MCF 10A (cell line): ENCODE data around the gene FBXL19. TPM values are rescaled to one million over a fixed set of nuclear protein-coding genes. Genes with fewer than 3 reads are reported as not detected.
"Not testable (repeated sequence)": the region's sequence is repeated elsewhere in the genome, so short reads cannot be mapped to it uniquely, and the experiment has no call there.

ENCODE experiments used
- BruUV-seq: library from RNA; stranded (reverse); fragments of 400-500 nt; replicated peaks from 2 replicates; lab custom pipeline; 2021; lab: Mats Ljungman, UMichigan
- CTCF ChIA-PET: fragments of 300-600 bp; sonication (Branson Sonifier 250); formaldehyde crosslinking; extraction: SDS; loops from one replicate; lab custom pipeline; 2021; ENCODE audit warnings: antibody characterized with exemption, inconsistent platforms; lab: Yijun Ruan, JAX
- POLR2A ChIA-PET: fragments of 300-600, 350-650 bp; sonication (Branson Sonifier 250); formaldehyde crosslinking; extraction: SDS; loops from one replicate; lab custom pipeline; 2020; ENCODE audit warnings: antibody characterized with exemption, inconsistent platforms; lab: Yijun Ruan, JAX
- DNase-seq: peaks from one replicate; pipeline ENCODE4 v3.0.0-alpha.2; 2018; ENCODE audit not compliant: unreplicated experiment
- H3K27ac Mint-ChIP-seq: one replicate; pipeline ENCODE4 v1.8.0; 2022; ENCODE audit warnings: mild to moderate bottlenecking, low read depth, mixed read lengths; ENCODE audit not compliant: unreplicated experiment
- H3K27me3 Mint-ChIP-seq: one replicate; pipeline ENCODE4 v1.8.0; 2022; ENCODE audit warnings: mixed read lengths; ENCODE audit not compliant: insufficient read depth, unreplicated experiment
- H3K36me3 Mint-ChIP-seq: one replicate; pipeline ENCODE4 v1.8.0; 2022; ENCODE audit warnings: mild to moderate bottlenecking, moderate library complexity, mixed read lengths; ENCODE audit not compliant: insufficient read depth, unreplicated experiment
- H3K4me1 Mint-ChIP-seq: one replicate; pipeline ENCODE4 v1.8.0; 2022; ENCODE audit warnings: mixed read lengths; ENCODE audit not compliant: insufficient read depth, unreplicated experiment
- H3K4me3 Mint-ChIP-seq: one replicate; pipeline ENCODE4 v1.8.0; 2022; ENCODE audit warnings: mild to moderate bottlenecking, moderate library complexity, mixed read lengths; ENCODE audit not compliant: unreplicated experiment
- H3K9me3 Mint-ChIP-seq: one replicate; pipeline ENCODE4 v1.8.0; 2022; ENCODE audit warnings: mixed read lengths; ENCODE audit not compliant: unreplicated experiment
- intact Hi-C: fragments of 100-400 bp; cut with micrococcal nuclease; formaldehyde crosslinking; loops from 2 replicates; pipeline ENCODE4 v1.14.1; 2022
- total RNA-seq: library from RNA; stranded (reverse); gene quantifications from 2 replicates; pipeline ENCODE4 v1.2.3, GENCODE V29; 2022
- TF ChIP-seq, protein P1 (sequence below): fragments of 200-600 bp; IDR thresholded peaks from one replicate; pipeline ENCODE4 v1.8.0; 2022; ENCODE audit warnings: antibody characterized with exemption, mild to moderate bottlenecking; ENCODE audit not compliant: unreplicated experiment

The FBXL19 gene
- total RNA-seq, 1 experiment from 2014 or later, result 18.0 TPM

DNA sequence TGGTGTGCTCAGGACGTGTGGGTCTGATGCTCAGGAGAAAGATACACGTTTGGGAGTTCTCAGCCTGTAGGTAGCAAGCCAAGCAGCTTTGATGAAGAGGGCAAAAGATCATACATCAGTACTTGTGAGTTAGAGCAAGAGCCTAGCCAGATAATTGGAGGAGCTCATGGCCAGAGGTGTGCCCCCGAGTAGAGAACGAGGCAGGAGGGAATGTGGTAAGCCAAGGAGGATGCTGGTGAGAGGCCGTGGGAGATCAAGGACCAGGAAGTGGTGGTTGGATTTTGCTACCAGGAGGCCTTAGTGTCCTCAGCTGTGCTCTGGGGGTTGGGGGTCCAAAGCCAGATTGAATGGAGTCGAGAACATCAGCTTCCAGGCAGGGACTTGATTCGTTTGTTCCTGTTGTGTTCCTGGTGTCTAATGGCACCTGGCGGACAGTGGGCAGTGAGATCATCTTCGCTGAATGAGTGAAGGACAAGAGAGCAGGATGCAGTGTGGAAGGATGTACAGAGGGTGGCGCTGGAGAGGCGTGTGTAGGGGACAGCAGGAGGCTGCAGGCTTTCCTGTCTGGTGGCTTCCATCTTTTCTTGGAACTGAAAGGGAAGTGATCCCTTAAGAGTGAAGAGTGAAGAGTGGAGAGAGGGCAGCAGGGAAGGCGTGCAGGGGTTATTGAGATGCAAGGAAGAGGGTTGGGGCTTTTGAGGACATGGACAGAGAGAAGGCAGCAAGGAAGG, 11.6 kb downstream of the FBXL19 start:
- Mint-ChIP-seq H3K27ac (no peak overlapping the region), H3K4me1 (peaks cover 7% of the 10 kb centered on the region), H3K9me3 (no peaks in the 10 kb centered on the region), H3K27me3 (no peaks in the 10 kb centered on the region), H3K36me3 (peaks cover 59% of the 10 kb centered on the region), H3K4me3 (no peak overlapping the region)
- peak; percentile 45 for DNase-seq
- ChIA-PET POLR2A (interaction anchor here (0.9 to 1.2 kb wide), 2 partner anchors 10 to 14 kb away, joined by 3 to 5 read pairs; partner anchors contain the start of gene ORAI3), CTCF (interaction anchor here (0.6 to 1.3 kb wide), 9 partner anchors 9 to 240 kb away, joined by 3 to 7 read pairs (median 4); no protein-coding TSS in a partner anchor)
- no TSS peak for BruUV-seq
- TF ChIP-seq, protein P1, sequence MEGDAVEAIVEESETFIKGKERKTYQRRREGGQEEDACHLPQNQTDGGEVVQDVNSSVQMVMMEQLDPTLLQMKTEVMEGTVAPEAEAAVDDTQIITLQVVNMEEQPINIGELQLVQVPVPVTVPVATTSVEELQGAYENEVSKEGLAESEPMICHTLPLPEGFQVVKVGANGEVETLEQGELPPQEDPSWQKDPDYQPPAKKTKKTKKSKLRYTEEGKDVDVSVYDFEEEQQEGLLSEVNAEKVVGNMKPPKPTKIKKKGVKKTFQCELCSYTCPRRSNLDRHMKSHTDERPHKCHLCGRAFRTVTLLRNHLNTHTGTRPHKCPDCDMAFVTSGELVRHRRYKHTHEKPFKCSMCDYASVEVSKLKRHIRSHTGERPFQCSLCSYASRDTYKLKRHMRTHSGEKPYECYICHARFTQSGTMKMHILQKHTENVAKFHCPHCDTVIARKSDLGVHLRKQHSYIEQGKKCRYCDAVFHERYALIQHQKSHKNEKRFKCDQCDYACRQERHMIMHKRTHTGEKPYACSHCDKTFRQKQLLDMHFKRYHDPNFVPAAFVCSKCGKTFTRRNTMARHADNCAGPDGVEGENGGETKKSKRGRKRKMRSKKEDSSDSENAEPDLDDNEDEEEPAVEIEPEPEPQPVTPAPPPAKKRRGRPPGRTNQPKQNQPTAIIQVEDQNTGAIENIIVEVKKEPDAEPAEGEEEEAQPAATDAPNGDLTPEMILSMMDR, result peak; percentile 48
- intact Hi-C loops, result no loop called here

DNA sequence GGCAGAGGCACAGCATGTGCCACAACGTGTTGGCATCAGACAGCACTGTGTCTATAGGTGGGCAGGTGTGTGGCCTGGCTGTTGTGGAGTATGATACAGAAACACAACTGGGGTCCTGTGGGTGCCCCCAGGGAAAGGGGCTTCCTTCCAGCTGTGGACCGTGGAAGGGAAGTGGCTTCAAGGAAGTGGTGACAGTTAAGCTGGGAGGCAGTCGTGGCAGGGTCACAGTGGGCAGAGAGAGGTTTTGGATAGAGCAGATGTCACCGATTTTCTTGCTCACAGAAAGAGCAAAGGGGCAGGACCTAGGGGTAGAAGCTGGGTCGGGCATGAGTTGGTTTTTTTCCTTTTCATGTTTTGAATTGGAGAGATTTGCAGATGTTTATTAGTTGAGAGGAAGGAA, 14.3 kb downstream of the FBXL19 start:
- no peak overlapping the region for H3K4me3 Mint-ChIP-seq
- peaks cover 65% of the 10 kb centered on the region for H3K36me3 Mint-ChIP-seq
- DNase-seq, result no peak
- H3K4me1 Mint-ChIP-seq, result peaks cover 22% of the 10 kb centered on the region
- no peaks in the 10 kb centered on the region for H3K27me3 Mint-ChIP-seq
- H3K27ac Mint-ChIP-seq, result no peak overlapping the region
- TF ChIP-seq, protein P1, result no peak
- no TSS peak for BruUV-seq
- CTCF ChIA-PET, result interaction anchor here (0.6 to 5.8 kb wide), 5 partner anchors 36 to 507 kb away, joined by 3 to 39 read pairs (median 3); no protein-coding TSS in a partner anchor
- POLR2A ChIA-PET, result interaction anchor here (0.6 to 0.7 kb wide), 2 partner anchors 190 to 226 kb away, joined by 3 to 4 read pairs; partner anchors contain the start of gene PHKG2
- no peaks in the 10 kb centered on the region for H3K9me3 Mint-ChIP-seq
- intact Hi-C loops, result no loop called here

DNA sequence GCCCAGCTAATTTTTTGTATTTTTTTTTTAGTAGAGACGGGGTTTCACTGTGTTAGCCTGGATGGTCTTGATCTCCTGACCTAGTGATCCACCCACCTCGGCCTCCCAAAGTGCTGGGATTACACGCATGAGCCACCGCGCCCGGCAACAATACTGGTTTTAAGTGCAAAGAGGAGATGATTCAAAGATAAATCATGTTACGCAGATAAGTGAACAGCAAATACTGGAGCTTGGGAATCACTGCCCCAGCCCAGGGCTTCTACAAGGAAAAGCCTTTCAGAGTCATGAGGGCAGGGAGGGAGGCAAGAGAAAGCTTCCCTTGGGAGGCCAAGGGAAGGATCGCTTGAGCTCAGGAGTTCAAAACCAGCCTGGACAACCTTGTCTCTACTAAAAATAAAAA, 16.2 kb downstream of the FBXL19 start:
- CTCF ChIA-PET, result interaction anchor here (0.6 to 6.2 kb wide), 8 partner anchors 13 to 519 kb away, joined by 3 to 67 read pairs (median 4); no protein-coding TSS in a partner anchor
- H3K27me3 Mint-ChIP-seq, H3K9me3 Mint-ChIP-seq, H3K4me3 Mint-ChIP-seq, H3K27ac Mint-ChIP-seq, BruUV-seq, DNase-seq, intact Hi-C loops: not testable (repeated sequence)
- Mint-ChIP-seq H3K4me1 (peaks cover 22% of the 10 kb centered on the region), H3K36me3 (peaks cover 62% of the 10 kb centered on the region)
- POLR2A ChIA-PET, result interaction anchor here (0.7 to 3.3 kb wide), 13 partner anchors 8 to 520 kb away, joined by 3 to 34 read pairs (median 3); partner anchors contain the start of genes ARMC5 and ORAI3

DNA sequence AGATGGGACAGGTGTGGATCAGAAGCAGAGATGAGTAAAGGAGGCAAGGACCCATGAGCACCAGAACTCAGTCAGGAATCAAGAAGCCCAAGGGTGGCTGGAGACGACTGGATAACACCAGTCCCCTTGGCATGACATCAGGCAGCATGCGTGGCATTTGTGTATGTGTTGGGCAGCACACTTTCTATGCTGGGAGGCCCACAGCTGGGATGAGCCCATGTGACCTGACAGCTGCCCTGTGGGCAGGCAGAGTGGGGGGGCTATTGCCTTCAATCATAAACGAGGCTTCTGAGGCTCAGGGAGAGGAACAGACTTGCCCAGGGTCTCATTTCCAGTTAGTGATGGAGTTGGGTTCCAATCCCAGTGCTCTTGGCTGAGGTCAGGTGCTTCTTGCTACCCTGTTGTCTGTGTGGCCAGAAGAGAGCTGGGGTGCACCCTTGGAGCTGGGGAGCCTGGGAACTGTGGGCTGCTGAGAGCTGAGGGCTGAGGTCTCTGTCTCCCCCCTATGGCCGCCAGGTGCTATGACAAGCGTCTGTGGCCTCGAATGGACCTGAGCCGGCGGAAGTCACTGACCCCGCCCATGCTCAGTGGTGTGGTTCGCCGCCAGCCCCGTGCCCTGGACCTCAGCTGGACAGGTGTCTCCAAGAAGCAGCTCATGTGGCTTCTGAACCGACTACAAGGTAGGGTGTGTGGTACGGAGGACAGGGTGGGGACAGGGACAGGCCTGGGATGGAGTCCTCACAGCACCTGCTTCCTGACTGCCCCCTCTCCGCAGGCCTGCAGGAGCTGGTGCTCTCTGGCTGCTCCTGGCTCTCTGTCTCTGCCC, 18.4 kb downstream of the FBXL19 start:
- no peaks in the 10 kb centered on the region for H3K9me3 Mint-ChIP-seq
- DNase-seq, result peak; percentile 80
- intact Hi-C loops, result loop anchor here (1.0 to 10.0 kb wide), 3 partner anchors 19 to 157 kb away; partner anchors contain the start of genes FBXL19 and ZNF629
- H3K27ac Mint-ChIP-seq, result peak overlapping the region; percentile 97
- H3K27me3 Mint-ChIP-seq, result no peaks in the 10 kb centered on the region
- POLR2A ChIA-PET, result interaction anchor here (0.7 to 3.3 kb wide), 14 partner anchors 8 to 512 kb away, joined by 3 to 34 read pairs (median 5); partner anchors contain the start of genes BCL7C, CTF1, ORAI3 and PHKG2
- BruUV-seq, result no TSS peak
- CTCF ChIA-PET, result interaction anchor here (0.6 to 6.2 kb wide), 42 partner anchors 9 to 511 kb away, joined by 3 to 67 read pairs (median 4); partner anchors contain the start of genes BCL7C, FBXL19 and PHKG2
- peaks cover 63% of the 10 kb centered on the region for H3K36me3 Mint-ChIP-seq
- no peak overlapping the region for H3K4me3 Mint-ChIP-seq
- TF ChIP-seq, protein P1, result peak; percentile 84
- peaks cover 22% of the 10 kb centered on the region for H3K4me1 Mint-ChIP-seq
